Measurements from ENCODE around the gene DGKD.
A peak's percentile ranks its signal among the peaks of the same experiment; 100 is the strongest.
"Not testable (repeated sequence)": the region's sequence is repeated elsewhere in the genome, so short reads cannot be mapped to it uniquely, and the experiment has no call there.

DGKD gene, protein sequence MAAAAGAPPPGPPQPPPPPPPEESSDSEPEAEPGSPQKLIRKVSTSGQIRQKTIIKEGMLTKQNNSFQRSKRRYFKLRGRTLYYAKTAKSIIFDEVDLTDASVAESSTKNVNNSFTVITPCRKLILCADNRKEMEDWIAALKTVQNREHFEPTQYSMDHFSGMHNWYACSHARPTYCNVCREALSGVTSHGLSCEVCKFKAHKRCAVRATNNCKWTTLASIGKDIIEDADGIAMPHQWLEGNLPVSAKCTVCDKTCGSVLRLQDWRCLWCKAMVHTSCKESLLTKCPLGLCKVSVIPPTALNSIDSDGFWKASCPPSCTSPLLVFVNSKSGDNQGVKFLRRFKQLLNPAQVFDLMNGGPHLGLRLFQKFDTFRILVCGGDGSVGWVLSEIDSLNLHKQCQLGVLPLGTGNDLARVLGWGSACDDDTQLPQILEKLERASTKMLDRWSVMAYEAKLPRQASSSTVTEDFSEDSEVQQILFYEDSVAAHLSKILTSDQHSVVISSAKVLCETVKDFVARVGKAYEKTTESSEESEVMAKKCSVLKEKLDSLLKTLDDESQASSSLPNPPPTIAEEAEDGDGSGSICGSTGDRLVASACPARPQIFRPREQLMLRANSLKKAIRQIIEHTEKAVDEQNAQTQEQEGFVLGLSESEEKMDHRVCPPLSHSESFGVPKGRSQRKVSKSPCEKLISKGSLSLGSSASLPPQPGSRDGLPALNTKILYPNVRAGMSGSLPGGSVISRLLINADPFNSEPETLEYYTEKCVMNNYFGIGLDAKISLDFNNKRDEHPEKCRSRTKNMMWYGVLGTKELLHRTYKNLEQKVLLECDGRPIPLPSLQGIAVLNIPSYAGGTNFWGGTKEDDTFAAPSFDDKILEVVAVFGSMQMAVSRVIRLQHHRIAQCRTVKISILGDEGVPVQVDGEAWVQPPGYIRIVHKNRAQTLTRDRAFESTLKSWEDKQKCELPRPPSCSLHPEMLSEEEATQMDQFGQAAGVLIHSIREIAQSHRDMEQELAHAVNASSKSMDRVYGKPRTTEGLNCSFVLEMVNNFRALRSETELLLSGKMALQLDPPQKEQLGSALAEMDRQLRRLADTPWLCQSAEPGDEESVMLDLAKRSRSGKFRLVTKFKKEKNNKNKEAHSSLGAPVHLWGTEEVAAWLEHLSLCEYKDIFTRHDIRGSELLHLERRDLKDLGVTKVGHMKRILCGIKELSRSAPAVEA

DNA sequence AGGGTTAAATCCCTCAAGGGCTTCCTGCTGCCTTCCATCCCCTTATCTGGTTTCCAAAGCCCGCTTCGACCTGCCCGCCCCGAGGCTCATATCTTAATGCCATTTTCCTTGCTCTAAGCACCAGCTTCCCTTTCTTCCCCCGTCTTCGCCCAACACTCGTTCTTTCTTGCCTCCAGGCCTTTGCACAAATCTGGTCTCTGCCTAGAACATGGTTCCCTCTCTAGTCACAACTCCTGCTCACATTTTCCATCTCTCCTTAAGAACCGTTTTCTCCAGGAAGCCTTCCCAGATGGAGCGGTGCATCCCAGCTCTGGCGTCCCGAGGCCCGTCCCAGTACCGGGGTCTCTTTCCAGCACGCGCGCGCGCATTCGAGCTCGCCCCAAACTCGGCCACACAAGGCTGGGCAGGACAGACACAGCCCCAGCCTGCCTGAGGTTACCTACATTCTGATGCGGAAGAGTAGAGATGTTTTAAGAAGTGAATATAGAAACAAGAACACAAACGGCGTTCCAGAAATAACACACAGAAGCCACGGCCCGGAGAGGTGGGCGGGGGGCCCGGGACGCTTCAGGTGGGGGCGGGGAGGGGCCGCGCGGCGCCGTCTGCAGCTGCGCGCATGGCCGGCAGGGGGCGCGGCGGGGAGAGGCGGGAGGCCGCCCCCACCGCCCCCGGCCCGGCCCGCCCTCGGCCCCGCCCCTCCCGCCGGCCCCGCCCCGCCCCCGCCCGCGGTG, at the start of gene DGKD:
Gene DGKD (plus strand): TSS at position 726 of the 731 bp plus-strand sequence. CDS start 25 bp downstream, outside the sequence.
- DNase-seq (ENCODE audit: low read depth): peak; percentile 42

DNA sequence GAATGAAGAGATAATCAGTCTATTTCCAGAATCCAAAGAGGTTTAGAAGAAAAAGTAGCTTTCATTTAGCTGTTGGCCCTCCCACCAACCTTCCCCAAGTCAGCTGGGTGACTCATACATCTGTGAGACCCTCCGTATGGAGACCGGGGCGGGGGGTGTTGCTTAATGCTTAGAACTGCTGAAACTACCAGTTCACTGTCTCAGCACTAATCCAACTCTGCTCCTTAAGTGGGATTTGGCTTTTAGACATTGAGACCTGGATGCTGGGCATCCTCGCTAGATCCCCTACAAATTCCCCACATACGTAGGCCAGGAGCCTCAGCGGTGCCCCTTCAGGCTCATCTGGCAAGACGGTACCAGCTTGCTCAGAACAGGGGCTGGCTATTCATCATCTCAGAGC, 46.7 kb upstream of the DGKD start, which contains the start of gene SAG:
Gene SAG (plus strand): TSS at position 252 of the 400 bp plus-strand sequence. CDS start 1,374 bp downstream, outside the sequence.
- DNase-seq (ENCODE audit: low read depth): no peak

DNA sequence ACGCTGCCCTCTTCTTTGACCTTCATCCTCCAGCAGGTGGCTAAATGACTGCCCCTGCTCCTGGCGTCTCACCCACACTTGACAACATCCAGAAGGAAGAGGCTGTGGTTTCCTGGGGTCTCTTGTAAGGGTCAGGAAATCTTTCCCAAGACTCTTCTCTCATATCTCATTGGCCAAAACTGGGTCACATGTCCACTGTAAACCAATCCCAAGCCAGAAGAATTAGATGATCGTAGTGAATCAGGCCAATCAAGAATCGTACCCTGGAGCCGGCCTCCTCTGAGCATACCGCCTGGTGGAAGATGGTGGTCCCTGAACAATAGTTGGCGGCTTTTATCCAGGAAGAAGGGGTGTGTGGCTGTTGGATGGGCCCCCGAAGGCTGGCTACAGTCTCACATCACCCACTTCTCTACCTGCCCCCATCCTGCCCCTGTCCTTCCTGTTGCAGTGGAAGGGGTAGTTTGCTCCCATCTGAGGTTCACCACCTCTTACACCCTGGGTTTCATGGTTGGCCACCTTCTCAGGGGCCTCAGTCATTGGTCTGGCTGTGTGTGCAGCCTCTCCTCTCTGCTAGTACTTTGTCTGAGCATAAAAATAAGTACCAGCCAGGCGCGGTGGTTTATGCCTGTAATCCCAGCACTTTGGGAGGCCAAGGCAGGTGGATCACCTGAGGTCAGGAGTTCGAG, 42.9 kb upstream of the DGKD start:
- no peak for DNase-seq (ENCODE audit: low read depth)

DNA sequence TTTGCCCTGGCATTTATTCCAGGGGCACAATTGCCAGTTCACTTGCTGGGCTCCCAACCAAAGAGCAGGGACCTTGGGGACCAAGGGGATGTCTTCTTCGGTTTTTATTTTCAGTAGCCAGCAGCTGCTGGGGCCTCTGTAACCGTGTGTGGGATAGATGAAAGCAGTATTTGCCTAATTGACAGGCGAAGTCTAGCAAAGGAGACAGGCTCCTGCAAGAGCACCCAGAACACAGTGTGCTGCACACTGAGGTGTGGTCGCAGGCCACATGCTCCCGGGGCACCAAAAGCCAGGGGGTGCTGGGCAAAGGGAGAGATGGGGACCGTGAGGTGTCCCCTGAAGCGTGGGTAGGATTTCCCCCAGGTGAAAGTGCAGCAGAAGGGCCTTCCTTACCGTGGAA, 41.4 kb upstream of the DGKD start:
- no peak for DNase-seq (ENCODE audit: low read depth)

DNA sequence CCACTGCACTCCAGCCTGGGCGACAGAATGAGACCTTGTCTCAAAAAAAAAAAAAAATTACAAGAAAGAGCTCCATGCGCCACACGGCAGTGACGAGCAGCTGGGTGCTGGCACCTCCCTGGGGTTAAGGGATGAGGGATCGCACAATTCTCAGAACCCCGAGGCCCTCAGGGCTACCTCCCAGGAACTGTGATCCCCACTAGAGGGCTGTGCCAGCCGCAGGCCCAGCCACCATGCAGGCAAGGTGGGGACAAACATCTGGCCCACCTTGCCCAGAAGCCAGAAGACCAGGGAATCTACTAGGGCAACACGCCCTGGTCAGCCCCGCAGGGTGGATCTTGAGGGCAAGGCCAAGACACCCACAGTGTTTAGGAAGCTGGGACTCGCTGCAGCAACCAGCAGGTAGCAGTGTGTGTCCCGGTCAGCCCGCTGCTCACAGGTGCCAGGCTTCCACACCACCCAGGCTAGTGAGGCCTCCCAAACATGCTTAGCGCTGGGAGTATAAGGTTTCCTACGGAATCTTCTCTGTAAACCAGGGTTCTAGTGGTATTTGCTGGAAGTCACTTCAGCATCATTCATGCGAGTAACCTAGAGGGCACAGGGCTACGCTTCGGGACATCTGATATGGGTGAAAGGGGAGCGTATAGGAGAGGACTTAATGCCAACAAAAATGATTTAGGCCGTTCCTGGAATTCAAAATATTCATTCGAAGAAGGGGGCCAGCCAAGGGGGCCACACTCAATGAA, 39.9 kb upstream of the DGKD start:
- DNase-seq (ENCODE audit: low read depth): no peak

DNA sequence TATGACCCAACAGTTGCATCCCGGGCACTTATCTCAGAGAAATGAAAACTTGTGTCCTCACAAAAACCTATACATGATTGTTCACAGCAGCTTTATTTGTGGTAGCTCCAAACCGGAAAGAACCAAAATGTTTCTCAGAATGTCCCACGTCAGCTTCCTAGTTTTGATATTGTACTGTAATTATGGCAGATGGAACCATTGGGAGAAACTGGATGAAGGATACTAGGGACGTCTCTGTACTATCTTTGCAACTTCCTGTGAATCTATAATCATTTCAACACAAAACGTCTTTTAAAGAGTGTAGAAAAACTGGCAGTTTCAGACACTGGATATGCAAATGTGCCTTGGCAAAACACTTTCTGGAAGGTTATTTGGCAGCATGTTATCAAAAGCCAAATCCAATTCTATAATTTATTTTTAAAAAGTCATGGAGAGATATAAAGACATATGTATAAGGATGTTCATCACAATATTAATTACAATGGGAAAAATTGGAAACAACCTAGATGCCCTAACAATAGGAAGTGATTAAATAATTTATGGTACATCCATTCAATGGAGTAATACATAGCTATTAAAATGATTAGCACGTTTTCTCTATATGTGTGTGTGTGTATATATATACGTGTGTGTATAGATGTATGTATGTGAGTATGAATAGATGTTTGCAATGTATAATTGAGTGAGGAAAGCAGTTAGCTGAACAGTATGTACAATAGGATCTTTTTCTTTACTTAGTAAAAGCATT, 36.9 kb upstream of the DGKD start:
- DNase-seq (ENCODE audit: low read depth): no peak

DNA sequence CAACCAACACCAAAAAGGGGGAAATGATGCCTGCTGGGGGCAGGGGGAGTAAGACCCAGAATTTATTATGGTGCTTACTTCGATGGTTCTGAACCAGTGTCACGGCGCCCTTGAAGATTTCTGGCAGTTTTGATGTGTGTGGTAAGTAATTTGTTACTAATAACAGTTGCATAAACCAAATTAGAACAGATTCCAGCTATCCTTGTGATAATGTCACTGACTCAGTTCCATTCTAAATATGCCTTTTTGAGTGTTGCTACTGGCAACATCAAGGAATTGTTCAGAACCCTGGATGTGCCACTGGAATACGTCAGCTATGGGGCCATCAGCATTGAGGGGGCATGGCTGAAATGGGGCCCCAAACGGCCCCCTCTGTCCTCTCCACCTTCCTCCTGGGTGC, 35.0 kb upstream of the DGKD start:
- DNase-seq (ENCODE audit: low read depth): no peak

DNA sequence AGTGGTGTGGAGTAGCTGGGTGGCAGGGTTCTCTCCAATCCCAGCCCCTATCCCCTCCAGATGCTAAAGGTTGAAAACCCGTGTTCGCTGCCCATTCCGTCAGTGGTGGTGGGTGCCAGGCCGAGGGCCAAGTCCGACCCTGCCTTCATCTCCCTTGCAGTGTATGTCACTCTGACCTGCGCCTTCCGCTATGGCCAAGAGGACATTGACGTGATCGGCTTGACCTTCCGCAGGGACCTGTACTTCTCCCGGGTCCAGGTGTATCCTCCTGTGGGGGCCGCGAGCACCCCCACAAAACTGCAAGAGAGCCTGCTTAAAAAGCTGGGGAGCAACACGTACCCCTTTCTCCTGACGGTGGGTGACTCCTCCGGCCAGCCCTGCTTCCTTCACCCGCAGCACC, 33.8 kb upstream of the DGKD start:
- DNase-seq (ENCODE audit: low read depth): no peak

DNA sequence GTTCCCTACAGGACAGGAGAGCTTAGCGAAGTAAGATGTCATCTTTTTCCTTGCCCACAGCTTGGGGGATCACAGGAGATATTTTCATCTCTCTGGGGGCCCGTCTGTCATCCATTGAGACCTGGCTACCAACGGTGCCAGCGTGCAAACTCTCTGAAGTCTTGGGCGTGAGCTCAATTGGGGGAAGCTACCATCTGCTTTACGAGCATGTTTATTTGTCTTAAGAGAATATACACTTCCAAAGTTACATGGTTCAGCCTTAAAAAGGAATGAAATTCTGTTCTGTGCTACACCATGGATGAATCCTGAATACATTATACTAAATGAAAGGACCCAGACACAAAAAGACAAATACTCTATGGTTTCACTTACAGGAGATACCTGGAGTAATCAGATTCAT, 33.1 kb upstream of the DGKD start:
- DNase-seq (ENCODE audit: low read depth): no peak

DNA sequence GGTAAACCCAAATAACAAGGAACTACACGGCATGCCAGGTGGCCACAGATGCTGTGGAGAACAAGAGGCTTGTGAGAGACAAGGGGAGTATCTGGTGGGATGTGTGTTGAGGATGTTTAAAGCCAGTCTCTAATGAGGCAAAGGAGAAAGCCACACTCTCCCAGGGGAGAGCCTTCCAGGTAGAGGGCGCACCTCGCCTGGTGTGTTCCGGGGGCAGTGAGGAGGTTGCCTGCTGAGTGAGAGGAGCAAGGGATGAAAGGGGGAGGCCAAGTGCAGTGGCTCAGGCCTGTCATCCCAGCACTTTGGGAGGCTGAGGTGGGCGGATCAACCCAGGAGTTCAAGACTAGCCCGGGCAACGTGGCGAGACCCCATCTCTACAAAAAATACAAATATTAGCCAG, 30.4 kb upstream of the DGKD start:
- DNase-seq (ENCODE audit: low read depth): no peak

DNA sequence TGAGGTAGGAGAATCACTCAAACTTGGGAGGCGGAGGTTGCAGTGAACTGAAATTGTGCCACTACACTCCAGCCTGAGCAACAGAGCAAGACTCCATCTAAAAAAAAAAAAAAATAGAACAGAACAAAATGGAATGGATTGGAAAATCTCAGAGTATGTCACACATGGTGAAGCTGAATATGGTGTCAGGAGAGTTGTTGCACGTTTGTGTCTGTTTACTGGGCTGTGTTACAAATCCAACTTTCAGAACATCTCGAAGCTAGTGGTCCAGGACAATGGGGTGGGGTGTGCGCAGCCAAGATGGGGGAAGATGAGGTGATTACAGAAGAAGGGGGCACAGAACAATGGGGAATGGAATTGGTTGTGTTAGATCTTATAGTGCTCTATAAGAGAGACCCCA, 29.0 kb upstream of the DGKD start:
- DNase-seq (ENCODE audit: low read depth): no peak

DNA sequence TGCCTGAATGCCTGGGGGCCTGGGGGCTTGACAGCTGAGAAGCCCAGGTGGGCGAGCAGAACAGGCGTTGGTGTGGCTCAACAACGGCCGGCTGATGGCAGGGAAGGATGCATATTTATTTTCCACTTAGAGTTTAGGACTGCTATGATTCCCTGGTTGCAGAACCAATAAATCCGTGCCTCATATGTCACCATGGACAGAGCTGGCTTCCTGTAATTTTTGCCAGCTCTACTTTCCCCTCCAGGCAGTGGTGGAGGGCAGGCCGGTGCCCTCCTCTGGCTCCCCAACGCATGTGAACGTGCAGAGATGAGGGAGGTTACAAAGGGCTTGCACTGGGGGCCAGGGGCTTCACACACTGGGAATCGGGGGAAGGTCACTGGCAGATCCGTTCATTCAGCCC, 28.5 kb upstream of the DGKD start:
- DNase-seq (ENCODE audit: low read depth): no peak

DNA sequence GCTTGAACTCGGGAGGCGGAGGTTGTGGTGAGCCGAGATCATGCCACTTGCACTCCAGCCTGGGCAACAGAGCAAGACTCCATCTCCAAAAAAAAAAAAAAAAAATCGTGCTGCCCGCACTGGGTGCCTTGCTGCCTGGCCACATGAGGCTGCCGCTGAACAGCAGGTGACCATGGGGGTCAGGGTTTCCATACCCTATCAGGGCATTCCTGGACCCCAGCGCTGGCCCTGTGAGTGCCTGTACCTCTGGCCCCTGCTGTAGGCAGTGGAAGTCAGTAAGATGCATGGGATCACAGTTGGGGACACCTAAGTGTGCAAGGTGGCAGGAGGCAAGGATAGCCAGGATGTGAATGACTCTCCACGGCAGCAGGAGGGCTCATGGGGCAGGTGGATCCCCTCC, 27.8 kb upstream of the DGKD start:
- no peak for DNase-seq (ENCODE audit: low read depth)

DNA sequence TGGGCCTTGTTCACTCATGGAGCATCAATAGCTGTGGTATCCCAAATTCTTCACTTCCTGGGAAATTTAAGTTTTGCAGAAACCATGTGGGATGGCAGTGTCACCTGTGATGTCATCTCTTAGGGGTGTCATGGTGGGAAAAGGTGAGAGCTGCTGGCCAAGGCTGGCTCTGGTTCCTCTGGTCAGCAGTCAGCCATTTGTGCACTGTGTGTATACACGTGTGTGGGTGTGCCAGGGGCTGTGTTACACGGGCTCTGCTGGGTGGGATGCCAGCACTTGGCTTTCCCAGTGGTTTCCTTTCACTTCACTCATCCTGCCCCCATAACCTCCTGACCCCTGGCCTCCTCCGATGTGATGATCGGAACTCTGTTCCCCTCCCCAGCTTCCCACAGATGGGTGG, 25.4 kb upstream of the DGKD start:
- DNase-seq (ENCODE audit: low read depth): no peak

DNA sequence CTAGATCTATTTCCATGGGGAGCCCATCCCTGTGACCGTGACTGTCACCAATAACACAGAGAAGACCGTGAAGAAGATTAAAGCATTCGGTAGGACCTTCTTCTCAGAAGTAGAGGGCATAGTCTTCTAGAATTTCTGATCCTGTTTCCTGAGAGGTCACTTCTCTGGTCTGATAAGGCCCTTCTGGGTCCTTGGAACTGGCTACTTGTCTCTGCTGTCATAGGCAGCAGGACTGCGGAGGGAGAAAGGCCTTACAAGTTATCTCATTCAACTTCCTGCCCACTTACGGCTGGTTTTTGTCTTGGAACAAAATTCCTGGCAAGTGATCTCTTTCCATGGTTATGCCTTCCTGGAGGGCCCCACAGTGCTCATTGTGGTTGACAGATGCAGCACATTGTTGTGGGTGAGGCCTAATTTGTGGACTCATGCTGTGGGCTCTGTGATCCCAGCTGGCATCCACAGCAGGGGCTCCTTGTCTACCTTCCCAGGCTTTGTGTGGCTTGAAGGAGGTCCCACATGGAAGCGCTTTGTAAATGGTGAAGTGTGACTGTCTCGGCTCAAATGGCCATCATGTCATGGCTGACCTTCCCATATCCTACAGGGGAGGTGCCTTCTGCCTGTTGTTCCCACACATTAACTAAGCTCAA, 24.7 kb upstream of the DGKD start:
- DNase-seq (ENCODE audit: low read depth): no peak

DNA sequence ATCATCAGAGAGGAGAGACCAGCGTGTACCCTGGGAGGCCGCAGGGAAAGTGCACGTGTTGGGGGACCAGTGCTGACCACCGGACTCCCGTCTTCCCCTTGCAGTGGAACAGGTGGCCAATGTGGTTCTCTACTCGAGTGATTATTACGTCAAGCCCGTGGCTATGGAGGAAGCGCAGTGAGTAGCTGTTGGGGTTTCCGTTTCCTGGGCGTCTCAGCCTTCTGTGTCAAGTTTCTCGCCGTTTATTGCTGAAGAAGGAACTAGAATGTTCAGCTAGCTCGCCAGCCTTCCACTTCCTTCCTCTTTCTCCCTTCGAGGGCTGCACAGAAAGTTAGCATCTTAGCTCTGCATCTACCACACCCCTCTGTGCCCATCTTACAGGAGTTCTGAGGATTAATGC, 22.8 kb upstream of the DGKD start:
- DNase-seq (ENCODE audit: low read depth): peak; percentile 51

DNA sequence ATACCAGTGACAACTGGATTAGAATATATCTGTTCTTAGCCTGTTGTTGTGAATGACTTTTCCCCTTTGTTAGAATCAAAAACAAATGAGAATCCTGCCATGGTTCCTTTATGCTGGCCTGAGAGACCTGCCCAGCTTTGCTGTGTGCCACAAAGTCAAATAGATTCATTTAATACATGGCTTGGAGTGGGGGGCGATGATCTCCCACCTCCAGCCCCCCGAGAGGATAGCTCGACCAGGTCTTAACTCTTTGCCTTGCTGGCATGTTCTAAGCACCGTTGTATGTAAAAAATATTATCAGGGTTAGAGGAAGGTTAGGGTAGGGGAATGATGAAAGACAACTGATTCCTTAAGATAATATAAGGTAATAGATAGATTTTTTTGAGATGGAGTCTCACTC, 22.2 kb upstream of the DGKD start:
- DNase-seq (ENCODE audit: low read depth): no peak

DNA sequence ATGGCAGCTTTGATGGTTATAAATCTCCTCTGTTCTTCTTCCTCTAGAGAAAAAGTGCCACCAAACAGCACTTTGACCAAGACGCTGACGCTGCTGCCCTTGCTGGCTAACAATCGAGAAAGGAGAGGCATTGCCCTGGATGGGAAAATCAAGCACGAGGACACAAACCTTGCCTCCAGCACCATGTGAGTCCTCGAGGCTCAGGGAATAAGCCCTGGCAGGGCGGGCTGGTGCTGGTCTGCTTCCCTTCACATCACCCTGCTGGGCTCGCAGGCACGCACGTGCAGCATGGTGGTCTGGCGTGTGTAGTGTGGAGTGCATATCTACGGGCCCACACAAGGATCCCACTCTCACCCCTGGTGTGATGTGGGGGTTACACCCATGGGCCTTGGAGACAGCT, 19.4 kb upstream of the DGKD start:
- no peak for DNase-seq (ENCODE audit: low read depth)

DNA sequence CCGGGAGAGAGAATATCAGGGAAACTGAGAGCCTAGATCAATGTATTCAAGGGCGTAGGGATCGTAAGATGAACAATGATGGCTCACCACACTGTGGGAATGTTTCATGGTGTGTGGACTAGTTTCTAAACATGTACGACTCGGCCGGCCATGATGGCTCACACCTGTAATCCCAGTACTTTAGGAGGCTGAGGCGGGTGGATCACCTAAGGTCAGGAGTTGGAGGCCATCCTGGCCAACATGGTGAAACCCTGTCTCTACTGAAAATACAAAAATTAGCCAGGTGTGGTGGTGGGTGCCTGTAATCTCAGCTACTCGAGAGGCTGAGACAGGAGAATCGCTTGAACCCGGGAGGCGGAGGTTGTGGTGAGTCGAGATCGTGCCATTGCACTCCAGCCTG, 18.2 kb upstream of the DGKD start:
- not testable (repeated sequence) for DNase-seq (ENCODE audit: low read depth)
